Vagina (tissue), 2 donors: Measurements from ENCODE around the gene TBX3. TPM values are rescaled to one million over a fixed set of nuclear protein-coding genes. Genes with fewer than 3 reads are reported as not detected.
A peak's percentile ranks its signal among the peaks of the same experiment; 100 is the strongest.

Source experiments
- DNase-seq, 2 donors: peaks; one replicate each; pipeline ENCODE4 v3.0.0-alpha.2; 2017; ENCODE audit errors: extremely low spot score in 2 of 2
- H3K27ac ChIP-seq: fragments of 200-600 bp; sonication (generic); one replicate; pipeline ENCODE4 v1.5.1; 2019
- H3K27me3 ChIP-seq: fragments of 200-600 bp; sonication (generic); one replicate; pipeline ENCODE4 v1.5.1; 2019
- H3K36me3 ChIP-seq, 2 donors: fragments of 200-600 bp; sonication (generic); one replicate each; pipeline ENCODE4 v1.5.1; 2017 to 2019
- H3K4me1 ChIP-seq: fragments of 200-600 bp; sonication (generic); one replicate; pipeline ENCODE4 v1.5.1; 2019
- H3K4me3 ChIP-seq, 2 donors: fragments of 200-600 bp; sonication (generic); 1 replicate in 1 of 2; 2 replicates in 1 of 2; pipeline ENCODE4 v1.5.1; 2016 to 2019
- H3K9me3 ChIP-seq: fragments of 200-600 bp; sonication (generic); one replicate; pipeline ENCODE4 v1.5.1; 2019
- CTCF ChIP-seq, 3 experiments: fragments of 450-650 bp in 2 of 3; fragments of 200-600 bp in 1 of 3; sonication (generic) in 1 of 3; IDR thresholded peaks; one replicate each; pipeline ENCODE4 v1.5.1; 2017 to 2019; ENCODE audit warnings: antibody characterized with exemption in 3 of 3, mild to moderate bottlenecking in 2 of 3, moderate library complexity in 2 of 3
- POLR2A ChIP-seq, 2 donors: fragments of 450-650 bp; IDR thresholded peaks; one replicate each; pipeline ENCODE4 v1.6.1; 2017; ENCODE audit warnings: antibody characterized with exemption in 2 of 2, mild to moderate bottlenecking in 2 of 2, moderate library complexity in 2 of 2
- POLR2AphosphoS5 ChIP-seq, 2 donors: sonication (generic); formaldehyde crosslinking; IDR thresholded peaks; one replicate each; pipeline ENCODE4 v1.9.0; 2017; ENCODE audit warnings: antibody characterized with exemption in 2 of 2, mild to moderate bottlenecking in 2 of 2, low read depth in 1 of 2; ENCODE audit not compliant: insufficient read depth in 1 of 2
- intact Hi-C: fragments of 100-400 bp; cut with DNase I; formaldehyde crosslinking; loops from one replicate; pipeline ENCODE4 v1.15.1; 2023
- total RNA-seq: library from RNA; depleted of rRNA; stranded (reverse); fragments of >200 nt; gene quantifications from one replicate; pipeline ENCODE4 v1.2.3, GENCODE V29; 2016

TBX3 gene
- total RNA-seq, 1 donor from 2014 or later, result 57.0 TPM

- peak overlapping the region; percentile 47 to 90 for H3K4me3 ChIP-seq
- peak overlapping the region; percentile 99 for H3K27ac ChIP-seq
- H3K27me3 ChIP-seq, result no peaks in the 10 kb centered on the region
- intact Hi-C loops, result loop anchor here (5.0 kb wide), 1 partner anchor 1085 kb away; no protein-coding TSS in a partner anchor
- no peak for DNase-seq
- H3K4me1 ChIP-seq, result peaks cover 30% of the 10 kb centered on the region
- no peaks in the 10 kb centered on the region for H3K36me3 ChIP-seq
- TF ChIP-seq CTCF (IDR thresholded peaks at IDR 0.05) (no peak), POLR2AphosphoS5 (IDR thresholded peaks at IDR 0.05; ENCODE audit: insufficient read depth in 1 of 2, low read depth in 1 of 2) (no peak), POLR2A (IDR thresholded peaks at IDR 0.05) (no peak)
- no peaks in the 10 kb centered on the region for H3K9me3 ChIP-seq
These were observed 16.3 kb downstream of the TBX3 start for GRCh38 chr12:114667669-114668150.

- H3K36me3 ChIP-seq, result no peaks in the 10 kb centered on the region
- no peak for DNase-seq
- peak overlapping the region; percentile 47 to 90 for H3K4me3 ChIP-seq
- peak overlapping the region; percentile 99 for H3K27ac ChIP-seq
- H3K9me3 ChIP-seq, result no peaks in the 10 kb centered on the region
- no peak for TF ChIP-seq POLR2A (IDR thresholded peaks at IDR 0.05)
- no peak for TF ChIP-seq CTCF (IDR thresholded peaks at IDR 0.05)
- TF ChIP-seq POLR2AphosphoS5 (IDR thresholded peaks at IDR 0.05; ENCODE audit: insufficient read depth in 1 of 2, low read depth in 1 of 2), result peak in 1 of 2 donors; percentile 47
- H3K27me3 ChIP-seq, result no peaks in the 10 kb centered on the region
- intact Hi-C loops, result loop anchor here (5.0 kb wide), 1 partner anchor 1085 kb away; no protein-coding TSS in a partner anchor
- H3K4me1 ChIP-seq, result peaks cover 28% of the 10 kb centered on the region
These were observed 17.0 kb downstream of the TBX3 start for GRCh38 chr12:114666746-114667668.

DNA sequence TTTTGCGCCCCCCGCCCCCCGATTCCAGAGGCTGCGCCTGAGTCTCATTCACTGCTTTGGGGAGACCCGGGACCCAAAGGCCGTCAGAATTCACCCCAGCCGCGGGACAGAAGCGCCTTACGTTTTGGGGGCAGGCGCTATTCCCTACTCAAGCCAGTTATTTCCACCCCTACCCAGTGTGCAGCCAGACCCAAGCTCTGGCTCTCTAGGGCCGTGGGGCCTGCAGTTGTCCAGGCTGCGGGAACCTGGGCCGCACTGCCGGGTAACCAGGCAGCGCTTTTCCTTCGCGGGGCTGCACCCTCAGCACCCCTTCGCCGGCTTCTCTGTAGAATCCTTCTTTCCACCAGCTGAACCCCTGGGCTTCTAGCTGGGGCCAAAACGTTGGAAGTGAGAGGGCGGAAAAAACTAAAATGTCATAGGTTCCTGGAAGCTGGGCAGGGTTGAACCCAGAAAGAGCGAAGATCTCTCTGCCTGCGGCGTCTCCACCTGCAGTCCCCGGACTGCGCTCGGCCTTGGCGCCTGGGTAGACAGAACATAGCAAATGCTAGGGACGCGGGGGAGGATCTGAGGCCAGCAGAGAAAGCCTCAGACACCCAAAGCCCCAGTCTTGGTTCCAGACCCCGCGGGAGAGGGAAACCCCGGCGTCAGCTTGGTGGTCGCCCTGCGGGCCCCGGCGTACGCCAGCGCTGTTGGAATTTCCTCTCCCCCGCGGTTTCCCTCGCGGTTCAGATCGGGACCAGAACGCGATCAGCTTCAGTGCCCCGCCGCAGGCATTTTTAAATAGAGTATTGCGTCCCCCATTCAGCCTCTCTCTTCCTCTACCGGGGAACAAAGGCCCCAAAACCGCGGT, 18.3 kb downstream of the TBX3 start:
- Histone ChIP-seq H3K9me3 (no peaks in the 10 kb centered on the region), H3K4me3 (peak overlapping the region; percentile 32 to 42), H3K36me3 (no peaks in the 10 kb centered on the region), H3K4me1 (peaks cover 18% of the 10 kb centered on the region), H3K27ac (peak overlapping the region; percentile 99), H3K27me3 (no peaks in the 10 kb centered on the region)
- intact Hi-C loops, result loop anchor here (5.0 kb wide), 1 partner anchor 1087 kb away; no protein-coding TSS in a partner anchor
- DNase-seq, result no peak
- TF ChIP-seq POLR2A (IDR thresholded peaks at IDR 0.05) (no peak), CTCF (IDR thresholded peaks at IDR 0.05) (no peak), POLR2AphosphoS5 (IDR thresholded peaks at IDR 0.05; ENCODE audit: insufficient read depth in 1 of 2, low read depth in 1 of 2) (peak in 1 of 2 donors; percentile 50)

GRCh38 chr12:114664651-114665320, 19.2 kb downstream of the TBX3 start:
- no peak for DNase-seq
- Histone ChIP-seq H3K36me3 (no peaks in the 10 kb centered on the region), H3K4me1 (peaks cover 17% of the 10 kb centered on the region), H3K27me3 (no peaks in the 10 kb centered on the region), H3K4me3 (peak overlapping the region; percentile 32 to 42), H3K27ac (peak overlapping the region; percentile 99), H3K9me3 (no peaks in the 10 kb centered on the region)
- intact Hi-C loops, result loop anchor here (5.0 kb wide), 1 partner anchor 1088 kb away; no protein-coding TSS in a partner anchor
- no peak for TF ChIP-seq POLR2A (IDR thresholded peaks at IDR 0.05)
- TF ChIP-seq CTCF (IDR thresholded peaks at IDR 0.05), result no peak
- TF ChIP-seq POLR2AphosphoS5 (IDR thresholded peaks at IDR 0.05; ENCODE audit: insufficient read depth in 1 of 2, low read depth in 1 of 2), result no peak
